Mucosa of descending colon (tissue), 3 donors: ENCODE measurements around the gene NDUFA11. TPM values are rescaled to one million over a fixed set of nuclear protein-coding genes. Genes with fewer than 3 reads are reported as not detected.

Experiments used
- ATAC-seq: fragments of 200-7000 bp; cut with Tn5 transposase; one replicate; pipeline ENCODE4 v1.9.1; 2020; ENCODE audit warnings: mild to moderate bottlenecking, moderate library complexity
- DNase-seq, 3 donors: peaks; one replicate each; pipeline ENCODE4 v3.0.0-alpha.2; 2020
- H3K36me3 ChIP-seq: fragments of 200-600 bp; one replicate; pipeline ENCODE4 v1.8.0; 2021; ENCODE audit warnings: low read depth, mild to moderate bottlenecking
- H3K4me1 ChIP-seq: fragments of 200-600 bp; one replicate; pipeline ENCODE4 v1.8.0; 2021; ENCODE audit warnings: low read depth, mild to moderate bottlenecking
- H3K4me3 ChIP-seq: fragments of 200-600 bp; one replicate; pipeline ENCODE4 v1.8.0; 2021; ENCODE audit warnings: mild to moderate bottlenecking
- H3K9me3 ChIP-seq: fragments of 200-600 bp; one replicate; pipeline ENCODE4 v1.8.0; 2021; ENCODE audit warnings: mild to moderate bottlenecking
- intact Hi-C, 2 donors: fragments of 100-400 bp; cut with DNase I in 1 of 2; cut with micrococcal nuclease in 1 of 2; formaldehyde crosslinking; loops; one replicate each; pipeline versions ENCODE4 v1.11.0 to v1.11.1; 2022; cut with DNase I, micrococcal nuclease
- total RNA-seq, 3 donors: library from RNA; stranded (reverse); fragmentation: NEBNext Ultra II Directional in 2 of 3; extraction: Animal tissue kit (Norgen Biotek cat#: 25700) in 2 of 3; gene quantifications; one replicate each; pipeline versions ENCODE4 v1.2.1 to v1.2.4, GENCODE V29; 2021 to 2023
- TF ChIP-seq, protein P1 (sequence below): fragments of 200-600 bp; IDR thresholded peaks from one replicate; pipeline ENCODE4 v1.8.0; 2022; ENCODE audit warnings: antibody characterized with exemption, mild to moderate bottlenecking
- donor health status: DM: no; HTN: no; CAD: no; lungs with moderate emphysema.
- donor health status: DM: no; HTN: no; CAD: no.
- donor health status: DM: no; HTN: yes; CAD: no.

The NDUFA11 gene
- total RNA-seq, 3 donors from 2014 or later, result 178 to 213 (median 182) TPM

DNA sequence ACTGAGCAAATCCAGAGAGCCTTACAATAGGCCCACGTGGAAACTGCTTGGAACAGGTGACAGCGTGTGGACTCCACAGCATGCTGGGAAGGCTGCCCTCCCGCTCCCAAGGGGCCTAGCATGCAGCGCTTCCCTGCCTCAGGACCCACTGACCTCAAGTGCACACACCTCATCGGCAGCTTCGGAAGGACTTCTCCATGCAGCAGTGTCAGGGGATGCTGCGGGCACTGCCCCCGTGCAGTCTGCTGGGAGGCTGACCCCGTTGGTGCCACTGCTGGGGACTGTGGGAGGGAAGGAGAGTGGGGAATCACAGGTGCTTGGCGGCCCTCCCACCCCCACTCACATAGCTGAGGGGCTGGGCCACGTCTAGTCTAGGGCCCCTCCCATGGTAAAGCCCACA lies 27.7 kb upstream of the NDUFA11 start:
- Histone ChIP-seq H3K9me3 (no peaks in the 10 kb centered on the region), H3K36me3 (no peaks in the 10 kb centered on the region), H3K4me3 (no peak overlapping the region), H3K4me1 (peaks cover 15% of the 10 kb centered on the region)
- TF ChIP-seq, protein P1, sequence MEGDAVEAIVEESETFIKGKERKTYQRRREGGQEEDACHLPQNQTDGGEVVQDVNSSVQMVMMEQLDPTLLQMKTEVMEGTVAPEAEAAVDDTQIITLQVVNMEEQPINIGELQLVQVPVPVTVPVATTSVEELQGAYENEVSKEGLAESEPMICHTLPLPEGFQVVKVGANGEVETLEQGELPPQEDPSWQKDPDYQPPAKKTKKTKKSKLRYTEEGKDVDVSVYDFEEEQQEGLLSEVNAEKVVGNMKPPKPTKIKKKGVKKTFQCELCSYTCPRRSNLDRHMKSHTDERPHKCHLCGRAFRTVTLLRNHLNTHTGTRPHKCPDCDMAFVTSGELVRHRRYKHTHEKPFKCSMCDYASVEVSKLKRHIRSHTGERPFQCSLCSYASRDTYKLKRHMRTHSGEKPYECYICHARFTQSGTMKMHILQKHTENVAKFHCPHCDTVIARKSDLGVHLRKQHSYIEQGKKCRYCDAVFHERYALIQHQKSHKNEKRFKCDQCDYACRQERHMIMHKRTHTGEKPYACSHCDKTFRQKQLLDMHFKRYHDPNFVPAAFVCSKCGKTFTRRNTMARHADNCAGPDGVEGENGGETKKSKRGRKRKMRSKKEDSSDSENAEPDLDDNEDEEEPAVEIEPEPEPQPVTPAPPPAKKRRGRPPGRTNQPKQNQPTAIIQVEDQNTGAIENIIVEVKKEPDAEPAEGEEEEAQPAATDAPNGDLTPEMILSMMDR, result no peak
- DNase-seq, result no peak
- intact Hi-C loops, result no loop called here
- no peak for ATAC-seq

DNA sequence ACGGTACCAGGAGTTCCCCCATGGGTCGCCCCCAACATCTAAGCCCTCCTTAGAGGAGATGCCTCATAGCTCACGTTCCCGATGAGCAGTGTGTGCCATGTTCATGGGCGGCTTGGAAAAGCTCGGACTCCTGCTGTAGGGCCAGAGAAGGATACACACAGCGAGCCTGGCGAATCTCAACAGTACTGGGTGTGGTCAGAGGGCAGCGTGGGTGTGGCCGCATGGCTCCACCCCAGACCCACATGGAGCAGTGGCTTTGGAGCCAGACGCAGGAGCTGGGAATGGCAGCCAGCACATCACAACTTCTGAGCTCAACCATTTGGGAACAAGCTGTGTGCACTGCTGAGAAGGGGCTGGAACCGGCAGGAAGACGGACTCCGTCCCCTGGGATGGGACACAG lies 26.0 kb upstream of the NDUFA11 start:
- DNase-seq (no peak), ATAC-seq (peak; percentile 45)

DNA sequence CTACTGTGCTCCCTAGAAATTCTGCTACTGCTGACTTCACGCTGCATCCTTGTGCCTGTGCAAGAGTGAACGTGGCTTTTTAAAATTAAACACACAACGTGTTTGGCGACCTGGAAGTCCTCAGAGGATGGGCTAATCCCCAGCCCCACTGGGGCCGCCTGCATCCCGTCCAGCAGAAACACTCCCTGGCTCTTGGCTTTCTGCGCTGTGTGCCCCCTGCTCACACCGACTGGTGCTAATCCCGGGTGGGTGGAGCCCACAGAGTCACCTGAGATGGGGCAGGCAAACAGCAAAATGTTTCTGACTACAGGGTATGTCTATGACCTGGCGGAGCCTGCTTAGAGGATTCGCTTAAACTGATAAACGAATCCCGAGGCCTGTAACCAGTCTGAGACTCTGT lies 25.6 kb upstream of the NDUFA11 start:
- Histone ChIP-seq H3K9me3 (no peaks in the 10 kb centered on the region), H3K36me3 (peaks cover 7% of the 10 kb centered on the region), H3K4me1 (peaks cover 14% of the 10 kb centered on the region), H3K4me3 (no peak overlapping the region)
- intact Hi-C loops, result no loop called here
- TF ChIP-seq, protein P1, result no peak
- ATAC-seq (no peak), DNase-seq (no peak)

More for the DNA sequence above, 26.0 kb upstream of the NDUFA11 start:
- intact Hi-C loops, result no loop called here
- no peak overlapping the region for H3K4me3 ChIP-seq
- H3K36me3 ChIP-seq, result peaks cover 2% of the 10 kb centered on the region
- peaks cover 18% of the 10 kb centered on the region for H3K4me1 ChIP-seq
- TF ChIP-seq, protein P1, result no peak
- no peaks in the 10 kb centered on the region for H3K9me3 ChIP-seq

DNA sequence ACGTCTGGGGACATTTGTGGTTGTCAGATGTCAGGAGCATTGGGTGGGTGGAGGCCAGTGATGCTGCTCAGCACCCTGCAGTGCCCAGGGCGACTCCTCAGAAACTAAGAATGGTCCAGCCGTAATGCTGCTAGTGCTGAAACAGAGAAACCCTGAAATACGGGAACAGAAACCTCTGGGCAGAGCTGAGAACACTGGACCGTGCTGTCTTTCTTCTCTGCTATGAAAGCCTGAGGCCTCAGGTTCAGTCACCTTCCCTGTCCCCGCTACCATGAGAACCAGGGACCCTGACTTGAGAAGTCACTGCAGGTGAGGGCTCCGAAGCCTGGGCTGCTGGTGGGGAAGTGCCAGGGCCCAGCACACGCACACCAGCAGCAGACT lies 23.8 kb upstream of the NDUFA11 start:
- H3K4me1 ChIP-seq, result peaks cover 14% of the 10 kb centered on the region
- ATAC-seq, result no peak
- TF ChIP-seq, protein P1, result no peak
- no peak overlapping the region for H3K4me3 ChIP-seq
- H3K9me3 ChIP-seq, result no peaks in the 10 kb centered on the region
- peaks cover 12% of the 10 kb centered on the region for H3K36me3 ChIP-seq
- DNase-seq, result no peak
- intact Hi-C loops, result no loop called here

DNA sequence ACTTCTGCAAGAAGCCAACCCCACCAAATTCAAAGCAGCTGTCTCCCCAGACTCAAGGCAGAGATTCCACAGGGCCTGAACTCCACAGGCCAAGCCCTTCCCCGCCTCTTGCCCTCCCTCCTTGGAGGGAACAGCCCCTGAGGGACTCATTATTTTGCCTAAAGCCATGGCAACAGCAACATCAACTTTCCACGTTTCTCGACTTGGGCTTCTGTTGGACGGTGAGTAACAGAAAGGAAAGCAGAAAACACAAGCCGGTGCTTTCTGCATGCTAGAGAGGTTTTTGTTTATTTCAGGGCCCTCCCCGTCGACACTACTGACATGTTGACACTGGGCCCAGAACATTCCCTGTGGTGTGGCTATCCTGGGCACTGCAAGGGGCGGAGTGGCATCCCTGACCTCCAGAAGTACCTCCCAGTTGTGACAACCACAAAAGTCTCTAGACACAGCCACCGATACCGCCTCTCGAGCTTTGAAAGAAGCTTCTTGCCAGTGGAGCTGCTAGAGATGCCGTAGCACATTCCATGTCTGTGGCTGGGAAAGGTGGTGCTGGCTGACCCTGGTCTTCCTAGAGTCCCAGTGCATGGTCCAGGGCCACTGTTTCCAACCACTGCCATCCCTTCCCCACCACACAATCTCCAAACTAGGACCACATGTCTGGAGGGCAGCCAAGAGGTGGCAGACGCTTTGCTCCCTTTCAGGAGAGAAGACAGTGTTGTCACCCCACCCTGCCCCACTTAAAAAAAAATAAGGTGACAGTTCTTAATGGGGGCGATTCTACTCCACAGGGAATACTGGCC lies 23.3 kb upstream of the NDUFA11 start:
- H3K36me3 ChIP-seq, result peaks cover 14% of the 10 kb centered on the region
- H3K4me3 ChIP-seq, result no peak overlapping the region
- intact Hi-C loops, result no loop called here
- DNase-seq (no peak), ATAC-seq (peak; percentile 48)
- TF ChIP-seq, protein P1, result no peak
- peaks cover 14% of the 10 kb centered on the region for H3K4me1 ChIP-seq
- H3K9me3 ChIP-seq, result no peaks in the 10 kb centered on the region
